IPS DF 6.9 (cell line): ENCODE data around the gene ZNF318.
"Not testable (repeated sequence)": the region's sequence is repeated elsewhere in the genome, so short reads cannot be mapped to it uniquely, and the experiment has no call there.

Experiments used
- DNase-seq: peaks from one replicate; pipeline ENCODE4 v3.0.0-alpha.2; 2013; ENCODE audit warnings: low read depth, low spot score
- H3K27ac ChIP-seq: one replicate; pipeline ENCODE4 v1.5.1; 2013; ENCODE audit warnings: low read length, control low read depth
- H3K27me3 ChIP-seq: 2 replicates; pipeline ENCODE4 v1.6.1; 2013; ENCODE audit warnings: mild to moderate bottlenecking, low read length; ENCODE audit not compliant: control insufficient read depth, insufficient read depth
- H3K36me3 ChIP-seq: 2 replicates; pipeline ENCODE4 v1.6.1; 2013; ENCODE audit warnings: low read length; ENCODE audit not compliant: control insufficient read depth, insufficient read depth
- H3K4me1 ChIP-seq: 2 replicates; pipeline ENCODE4 v1.6.1; 2013; ENCODE audit warnings: low read length; ENCODE audit not compliant: control insufficient read depth, insufficient read depth
- H3K4me3 ChIP-seq: 2 replicates; pipeline ENCODE4 v1.5.1; 2013; ENCODE audit warnings: mild to moderate bottlenecking, low read length
- H3K9me3 ChIP-seq: 2 replicates; pipeline ENCODE4 v1.6.1; 2013; ENCODE audit warnings: low read length, inconsistent platforms; ENCODE audit not compliant: control insufficient read depth, insufficient read depth
- WGBS: extraction: QIAGEN DNeasy Blood & Tissue Kit; methylation state at CpG from one replicate; pipeline ENCODE4 v1.1.7; 2013; ENCODE audit warnings: mixed read lengths, missing lambda C conversion rate; ENCODE audit not compliant: insufficient read length, insufficient coverage; 5-methylcytosine and 5-hydroxymethylcytosine counted together

Gene ZNF318

GRCh38 chr6:43310624-43311023 is 58.8 kb downstream of the ZNF318 start:
- no peak for DNase-seq
- H3K9me3 ChIP-seq: no peaks in the 10 kb centered on the region
- H3K27ac ChIP-seq: no peak overlapping the region
- no peaks in the 10 kb centered on the region for H3K27me3 ChIP-seq
- H3K4me3 ChIP-seq: no peak overlapping the region
- no peaks in the 10 kb centered on the region for H3K36me3 ChIP-seq
- peaks cover 9% of the 10 kb centered on the region for H3K4me1 ChIP-seq

- Histone ChIP-seq H3K4me1 (peaks cover 9% of the 10 kb centered on the region), H3K4me3 (no peak overlapping the region), H3K36me3 (no peaks in the 10 kb centered on the region), H3K27ac (no peak overlapping the region), H3K27me3 (no peaks in the 10 kb centered on the region), H3K9me3 (no peaks in the 10 kb centered on the region)
- no peak for DNase-seq
- no CpG with 5 or more reads among the region's 2 CpGs for WGBS
These were observed 59.3 kb downstream of the ZNF318 start for GRCh38 chr6:43310134-43310533.

GRCh38 chr6:43308990-43309477 is 60.4 kb downstream of the ZNF318 start:
- Histone ChIP-seq H3K9me3 (no peaks in the 10 kb centered on the region), H3K27ac (no peak overlapping the region), H3K4me1 (peaks cover 9% of the 10 kb centered on the region), H3K4me3 (peak overlapping the region; percentile 54; the same call in 1 of the 2 replicates), H3K27me3 (no peaks in the 10 kb centered on the region), H3K36me3 (no peaks in the 10 kb centered on the region)
- DNase-seq: no peak
- WGBS: no CpG with 5 or more reads among the region's 9 CpGs

- no peaks in the 10 kb centered on the region for H3K9me3 ChIP-seq
- H3K4me3 ChIP-seq: peak within 1 kb of the TSS; percentile 54
- DNase-seq: peak; percentile 61
- H3K4me1 ChIP-seq: peaks cover 9% of the 10 kb centered on the region
- no peaks in the 10 kb centered on the region for H3K36me3 ChIP-seq
- no peaks in the 10 kb centered on the region for H3K27me3 ChIP-seq
- no peak within 1 kb of the TSS for H3K27ac ChIP-seq
- WGBS: no CpG with 5 or more reads among the region's 39 CpGs
These were observed 61.1 kb downstream of the ZNF318 start, which contains the start of gene CRIP3 for GRCh38 chr6:43308101-43308989. TSS of gene CRIP3 (minus strand) at chr6:43308826. CDS start at chr6:43308792, 34 bp downstream.

GRCh38 chr6:43307451-43308100 is 61.9 kb downstream of the ZNF318 start:
- Histone ChIP-seq H3K4me3 (no peak overlapping the region), H3K36me3 (no peaks in the 10 kb centered on the region), H3K27ac (no peak overlapping the region), H3K4me1 (peaks cover 9% of the 10 kb centered on the region), H3K27me3 (no peaks in the 10 kb centered on the region), H3K9me3 (no peaks in the 10 kb centered on the region)
- no CpG with 5 or more reads among the region's 5 CpGs for WGBS
- DNase-seq: no peak

- Histone ChIP-seq H3K9me3 (no peaks in the 10 kb centered on the region), H3K4me1 (peaks cover 9% of the 10 kb centered on the region), H3K4me3 (no peak overlapping the region), H3K36me3 (no peaks in the 10 kb centered on the region), H3K27me3 (no peaks in the 10 kb centered on the region), H3K27ac (no peak overlapping the region)
- WGBS: no CpG with 5 or more reads among the region's 7 CpGs
- no peak for DNase-seq
These were observed 63.4 kb downstream of the ZNF318 start for GRCh38 chr6:43306086-43306485.

- Histone ChIP-seq H3K27ac (no peak overlapping the region), H3K27me3 (no peaks in the 10 kb centered on the region), H3K4me3 (no peak overlapping the region), H3K4me1 (peaks cover 9% of the 10 kb centered on the region), H3K9me3 (no peaks in the 10 kb centered on the region), H3K36me3 (no peaks in the 10 kb centered on the region)
- DNase-seq: no peak
- WGBS: no CpG with 5 or more reads among the region's 2 CpGs
These were observed 64.6 kb downstream of the ZNF318 start for GRCh38 chr6:43304882-43305281.

GRCh38 chr6:43304361-43304760 is 65.1 kb downstream of the ZNF318 start:
- no peak for DNase-seq
- Histone ChIP-seq H3K27me3 (no peaks in the 10 kb centered on the region), H3K36me3 (no peaks in the 10 kb centered on the region), H3K4me1 (peaks cover 8% of the 10 kb centered on the region), H3K4me3 (no peak overlapping the region), H3K9me3 (no peaks in the 10 kb centered on the region), H3K27ac (no peak overlapping the region)
- no CpG with 5 or more reads among the region's 3 CpGs for WGBS

GRCh38 chr6:43303751-43304331 is 65.6 kb downstream of the ZNF318 start:
- Histone ChIP-seq H3K27ac (no peak overlapping the region), H3K27me3 (no peaks in the 10 kb centered on the region), H3K9me3 (no peaks in the 10 kb centered on the region), H3K4me1 (peaks cover 6% of the 10 kb centered on the region; the same call in 1 of the 2 replicates), H3K4me3 (no peak overlapping the region), H3K36me3 (no peaks in the 10 kb centered on the region)
- no CpG with 5 or more reads among the region's 8 CpGs for WGBS
- no peak for DNase-seq

GRCh38 chr6:43303006-43303405 is 66.4 kb downstream of the ZNF318 start:
- not testable (repeated sequence) for DNase-seq, H3K36me3 ChIP-seq, H3K9me3 ChIP-seq, H3K4me3 ChIP-seq, H3K27me3 ChIP-seq, H3K27ac ChIP-seq, H3K4me1 ChIP-seq
- WGBS: no CpG with 5 or more reads among the region's 11 CpGs
